HepG2 (cell line): ENCODE measurements around the gene PYGO2. TPM values are rescaled to one million over a fixed set of nuclear protein-coding genes. Genes with fewer than 3 reads are reported as not detected.

Experiments used
- FLYWCH1 ChIP-seq: sonication (generic); formaldehyde crosslinking; IDR thresholded peaks from 2 replicates; pipeline ENCODE4 v1.8.1; 2023; ENCODE audit warnings: mild to moderate bottlenecking, missing genetic modification reagents
- FOXC1 ChIP-seq: sonication (generic); formaldehyde crosslinking; IDR thresholded peaks from 2 replicates; pipeline ENCODE4 v1.8.0; 2022; ENCODE audit warnings: mild to moderate bottlenecking, missing genetic modification reagents, borderline replicate concordance
- GABPB1 ChIP-seq: IDR thresholded peaks from 2 replicates; pipeline ENCODE4 v1.6.1; 2016; ENCODE audit warnings: mild to moderate bottlenecking, missing genetic modification reagents, moderate library complexity, missing compliant biosample characterization
- IKZF1 ChIP-seq: fragments of 450-650 bp; IDR thresholded peaks from 2 replicates; pipeline ENCODE4 v1.7.1; 2016
- KDM3A ChIP-seq: IDR thresholded peaks from 2 replicates; pipeline ENCODE4 v1.6.1; 2018; ENCODE audit warnings: low read depth, missing compliant biosample characterization
- MED13 ChIP-seq: sonication (generic); formaldehyde crosslinking; IDR thresholded peaks from 2 replicates; pipeline ENCODE4 v1.5.0; 2020; ENCODE audit warnings: missing genetic modification reagents
- NPAS2 ChIP-seq: sonication (generic); formaldehyde crosslinking; IDR thresholded peaks from 2 replicates; pipeline ENCODE4 v1.8.0; 2022; ENCODE audit warnings: mild to moderate bottlenecking, missing genetic modification reagents, borderline replicate concordance
- PAWR ChIP-seq: sonication (generic); formaldehyde crosslinking; IDR thresholded peaks from 2 replicates; pipeline ENCODE4 v1.4.0; 2020; ENCODE audit warnings: missing genetic modification reagents, mild to moderate bottlenecking, borderline replicate concordance
- ZFP37 ChIP-seq: sonication (generic); formaldehyde crosslinking; IDR thresholded peaks from 2 replicates; pipeline ENCODE4 v1.4.0; 2020; ENCODE audit warnings: missing genetic modification reagents, borderline replicate concordance
- ZNF335 ChIP-seq: sonication (generic); formaldehyde crosslinking; IDR thresholded peaks from 2 replicates; pipeline ENCODE4 v1.4.0; 2020; ENCODE audit warnings: missing genetic modification reagents
- ZNF556 ChIP-seq: sonication (generic); formaldehyde crosslinking; IDR thresholded peaks from 2 replicates; pipeline ENCODE4 v1.4.0; 2020; ENCODE audit warnings: mild to moderate bottlenecking, missing genetic modification reagents, borderline replicate concordance
- ZNF558 ChIP-seq: sonication (generic); formaldehyde crosslinking; IDR thresholded peaks from 2 replicates; pipeline ENCODE4 v1.9.0; 2022; ENCODE audit warnings: mild to moderate bottlenecking, missing genetic modification reagents, borderline replicate concordance
- ZNF598 ChIP-seq: sonication (generic); formaldehyde crosslinking; IDR thresholded peaks from 2 replicates; pipeline ENCODE4 v1.5.1; 2020; ENCODE audit warnings: mild to moderate bottlenecking, missing genetic modification reagents, borderline replicate concordance
- ZNF761 ChIP-seq: sonication (generic); formaldehyde crosslinking; conservative IDR thresholded peaks from 2 replicates; pipeline ENCODE4 v1.4.0; 2020; ENCODE audit warnings: mild to moderate bottlenecking, missing genetic modification reagents
- polyA plus RNA-seq, 8 experiments: library from polyadenylated mRNA; depleted of rRNA in 3 of 8; stranded (reverse) in 7 of 8; unstranded in 1 of 8; fragments of >200 nt; fragmentation: Illumina TruSeq in 4 of 8; extraction: Trizol in 4 of 8; gene quantifications; 2 replicates each; pipeline versions ENCODE4 v1.2.1 to v1.2.3, GENCODE V29; 2011 to 2016; ENCODE audit warnings: low read depth in 4 of 8, missing spikeins in 1 of 8, mixed read lengths in 1 of 8; ENCODE audit not compliant: insufficient read depth in 1 of 8
- total RNA-seq, 5 experiments: library from RNA; depleted of rRNA; stranded (reverse); fragments of >200 nt; fragmentation: Illumina TruSeq; extraction: Trizol; gene quantifications; 2 replicates each; pipeline ENCODE4 v1.2.3, GENCODE V29; 2016; ENCODE audit warnings: low read depth in 1 of 5
- TF ChIP-seq, protein P1 (sequence below): fragments of 450-650 bp; IDR thresholded peaks from 2 replicates; pipeline ENCODE4 v1.6.1; 2016
- TF ChIP-seq, protein P2 (sequence below): sonication (generic); formaldehyde crosslinking; IDR thresholded peaks from 2 replicates; pipeline ENCODE4 v1.4.0; 2020; ENCODE audit warnings: missing genetic modification reagents
- TF ChIP-seq, protein P3 (sequence below): sonication (generic); formaldehyde crosslinking; IDR thresholded peaks from 2 replicates; pipeline ENCODE4 v1.4.0; 2020; ENCODE audit warnings: missing genetic modification reagents
- TF ChIP-seq, protein P4 (sequence below): IDR thresholded peaks from 2 replicates; pipeline ENCODE4 v1.6.1; 2012; ENCODE audit warnings: low read depth, low read length, improper control_type of control experiment
- TF ChIP-seq, protein P5 (sequence below): sonication (generic); formaldehyde crosslinking; IDR thresholded peaks from 2 replicates; pipeline ENCODE4 v1.4.0; 2020; ENCODE audit warnings: missing genetic modification reagents, low read depth, mild to moderate bottlenecking, borderline replicate concordance
- TF ChIP-seq, protein P6 (sequence below): sonication (generic); formaldehyde crosslinking; IDR thresholded peaks from 2 replicates; pipeline ENCODE4 v1.5.1; 2020; ENCODE audit warnings: missing genetic modification reagents, mild to moderate bottlenecking, borderline replicate concordance

Gene PYGO2
- total and polyA plus RNA-seq, 2 of the 13 experiments (the other 11 are each of a cell fraction or from before 2014, with no cell fraction given): 20.3 to 21.8 TPM

DNA sequence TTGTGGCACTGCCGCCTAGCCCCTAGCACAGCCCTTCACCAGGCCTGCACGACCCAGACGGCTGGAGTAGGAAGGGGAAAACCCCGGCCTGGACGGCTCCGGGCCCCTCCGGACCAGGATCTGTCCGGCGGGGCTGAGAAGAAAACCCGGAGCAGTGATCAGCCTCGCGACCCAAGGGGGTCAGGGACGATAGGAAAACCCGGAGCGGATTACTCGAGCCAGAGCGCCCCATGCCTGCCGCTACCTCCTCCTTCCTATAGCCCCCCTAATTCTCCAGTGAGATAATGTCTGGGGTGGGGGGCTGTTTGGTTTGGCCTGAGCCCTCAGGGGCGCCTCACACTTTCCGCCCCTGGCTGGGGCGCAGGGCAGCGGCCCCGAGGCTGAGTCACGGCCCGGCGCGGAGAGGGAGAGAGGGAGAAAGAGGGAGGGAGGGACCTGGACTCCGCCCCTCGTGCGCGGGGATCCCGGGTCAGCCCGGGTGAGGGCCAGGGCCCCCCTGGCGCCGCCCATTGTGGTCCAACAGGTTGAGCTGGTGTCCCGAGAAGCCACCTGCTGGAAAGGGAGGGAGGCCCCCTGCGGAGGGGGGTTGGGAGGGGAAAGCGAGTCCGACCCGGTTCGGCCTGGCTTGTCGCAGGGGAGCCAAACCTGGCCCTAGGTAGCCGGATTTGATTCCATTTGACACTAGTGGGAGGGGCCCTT, 39.3 kb upstream of the PYGO2 start (continued):
- TF ChIP-seq, protein P1, sequence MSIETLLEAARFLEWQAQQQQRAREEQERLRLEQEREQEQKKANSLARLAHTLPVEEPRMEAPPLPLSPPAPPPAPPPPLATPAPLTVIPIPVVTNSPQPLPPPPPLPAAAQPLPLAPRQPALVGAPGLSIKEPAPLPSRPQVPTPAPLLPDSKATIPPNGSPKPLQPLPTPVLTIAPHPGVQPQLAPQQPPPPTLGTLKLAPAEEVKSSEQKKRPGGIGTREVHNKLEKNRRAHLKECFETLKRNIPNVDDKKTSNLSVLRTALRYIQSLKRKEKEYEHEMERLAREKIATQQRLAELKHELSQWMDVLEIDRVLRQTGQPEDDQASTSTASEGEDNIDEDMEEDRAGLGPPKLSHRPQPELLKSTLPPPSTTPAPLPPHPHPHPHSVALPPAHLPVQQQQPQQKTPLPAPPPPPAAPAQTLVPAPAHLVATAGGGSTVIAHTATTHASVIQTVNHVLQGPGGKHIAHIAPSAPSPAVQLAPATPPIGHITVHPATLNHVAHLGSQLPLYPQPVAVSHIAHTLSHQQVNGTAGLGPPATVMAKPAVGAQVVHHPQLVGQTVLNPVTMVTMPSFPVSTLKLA: peak; percentile 45
- TF ChIP-seq, protein P2, sequence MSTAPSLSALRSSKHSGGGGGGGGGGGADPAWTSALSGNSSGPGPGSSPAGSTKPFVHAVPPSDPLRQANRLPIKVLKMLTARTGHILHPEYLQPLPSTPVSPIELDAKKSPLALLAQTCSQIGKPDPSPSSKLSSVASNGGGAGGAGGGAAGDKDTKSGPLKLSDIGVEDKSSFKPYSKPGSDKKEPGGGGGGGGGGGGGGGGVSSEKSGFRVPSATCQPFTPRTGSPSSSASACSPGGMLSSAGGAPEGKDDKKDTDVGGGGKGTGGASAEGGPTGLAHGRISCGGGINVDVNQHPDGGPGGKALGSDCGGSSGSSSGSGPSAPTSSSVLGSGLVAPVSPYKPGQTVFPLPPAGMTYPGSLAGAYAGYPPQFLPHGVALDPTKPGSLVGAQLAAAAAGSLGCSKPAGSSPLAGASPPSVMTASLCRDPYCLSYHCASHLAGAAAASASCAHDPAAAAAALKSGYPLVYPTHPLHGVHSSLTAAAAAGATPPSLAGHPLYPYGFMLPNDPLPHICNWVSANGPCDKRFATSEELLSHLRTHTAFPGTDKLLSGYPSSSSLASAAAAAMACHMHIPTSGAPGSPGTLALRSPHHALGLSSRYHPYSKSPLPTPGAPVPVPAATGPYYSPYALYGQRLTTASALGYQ (CRISPR knock-in tag): peak; percentile 49; the same call in 1 of the 2 replicates
- 0 out of 2 replicates have a peak, but pooled peaks have one; percentile 68 for TF ChIP-seq ZNF558 (CRISPR knock-in tag)
- no peak for TF ChIP-seq PAWR (CRISPR knock-in tag)
- TF ChIP-seq, protein P3, sequence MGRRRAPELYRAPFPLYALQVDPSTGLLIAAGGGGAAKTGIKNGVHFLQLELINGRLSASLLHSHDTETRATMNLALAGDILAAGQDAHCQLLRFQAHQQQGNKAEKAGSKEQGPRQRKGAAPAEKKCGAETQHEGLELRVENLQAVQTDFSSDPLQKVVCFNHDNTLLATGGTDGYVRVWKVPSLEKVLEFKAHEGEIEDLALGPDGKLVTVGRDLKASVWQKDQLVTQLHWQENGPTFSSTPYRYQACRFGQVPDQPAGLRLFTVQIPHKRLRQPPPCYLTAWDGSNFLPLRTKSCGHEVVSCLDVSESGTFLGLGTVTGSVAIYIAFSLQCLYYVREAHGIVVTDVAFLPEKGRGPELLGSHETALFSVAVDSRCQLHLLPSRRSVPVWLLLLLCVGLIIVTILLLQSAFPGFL: no peak
- TF ChIP-seq NPAS2: no peak
- TF ChIP-seq ZNF761 (CRISPR knock-in tag): no peak
- peak; percentile 70; the same call in 1 of the 2 replicates for TF ChIP-seq KDM3A (CRISPR knock-in tag)
- peak; percentile 16; the same call in 1 of the 2 replicates for TF ChIP-seq MED13 (CRISPR knock-in tag)
- no peak; the same call in 1 of the 2 replicates for TF ChIP-seq ZNF598 (CRISPR knock-in tag)
- TF ChIP-seq FOXC1 (CRISPR knock-in tag): 0 out of 2 replicates have a peak, but pooled peaks have one; percentile 42
- no peak for TF ChIP-seq FLYWCH1 (CRISPR knock-in tag)
- TF ChIP-seq, protein P4, sequence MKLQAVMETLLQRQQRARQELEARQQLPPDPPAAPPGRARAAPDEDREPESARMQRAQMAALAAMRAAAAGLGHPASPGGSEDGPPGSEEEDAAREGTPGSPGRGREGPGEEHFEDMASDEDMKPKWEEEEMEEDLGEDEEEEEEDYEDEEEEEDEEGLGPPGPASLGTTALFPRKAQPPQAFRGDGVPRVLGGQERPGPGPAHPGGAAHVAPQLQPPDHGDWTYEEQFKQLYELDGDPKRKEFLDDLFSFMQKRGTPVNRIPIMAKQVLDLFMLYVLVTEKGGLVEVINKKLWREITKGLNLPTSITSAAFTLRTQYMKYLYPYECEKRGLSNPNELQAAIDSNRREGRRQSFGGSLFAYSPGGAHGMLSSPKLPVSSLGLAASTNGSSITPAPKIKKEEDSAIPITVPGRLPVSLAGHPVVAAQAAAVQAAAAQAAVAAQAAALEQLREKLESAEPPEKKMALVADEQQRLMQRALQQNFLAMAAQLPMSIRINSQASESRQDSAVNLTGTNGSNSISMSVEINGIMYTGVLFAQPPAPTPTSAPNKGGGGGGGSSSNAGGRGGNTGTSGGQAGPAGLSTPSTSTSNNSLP: peak; percentile 83
- TF ChIP-seq, protein P5, sequence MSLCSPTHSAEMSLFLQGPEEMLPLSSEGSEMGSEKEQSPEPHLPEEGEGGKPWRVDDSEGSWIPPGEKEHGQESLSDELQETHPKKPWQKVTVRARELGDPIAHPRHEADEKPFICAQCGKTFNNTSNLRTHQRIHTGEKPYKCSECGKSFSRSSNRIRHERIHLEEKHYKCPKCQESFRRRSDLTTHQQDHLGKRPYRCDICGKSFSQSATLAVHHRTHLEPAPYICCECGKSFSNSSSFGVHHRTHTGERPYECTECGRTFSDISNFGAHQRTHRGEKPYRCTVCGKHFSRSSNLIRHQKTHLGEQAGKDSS: peak; percentile 82
- TF ChIP-seq ZNF556 (CRISPR knock-in tag): peak; percentile 76; the same call in 1 of the 2 replicates
- TF ChIP-seq ZNF335 (CRISPR knock-in tag): no peak
- TF ChIP-seq, protein P6, sequence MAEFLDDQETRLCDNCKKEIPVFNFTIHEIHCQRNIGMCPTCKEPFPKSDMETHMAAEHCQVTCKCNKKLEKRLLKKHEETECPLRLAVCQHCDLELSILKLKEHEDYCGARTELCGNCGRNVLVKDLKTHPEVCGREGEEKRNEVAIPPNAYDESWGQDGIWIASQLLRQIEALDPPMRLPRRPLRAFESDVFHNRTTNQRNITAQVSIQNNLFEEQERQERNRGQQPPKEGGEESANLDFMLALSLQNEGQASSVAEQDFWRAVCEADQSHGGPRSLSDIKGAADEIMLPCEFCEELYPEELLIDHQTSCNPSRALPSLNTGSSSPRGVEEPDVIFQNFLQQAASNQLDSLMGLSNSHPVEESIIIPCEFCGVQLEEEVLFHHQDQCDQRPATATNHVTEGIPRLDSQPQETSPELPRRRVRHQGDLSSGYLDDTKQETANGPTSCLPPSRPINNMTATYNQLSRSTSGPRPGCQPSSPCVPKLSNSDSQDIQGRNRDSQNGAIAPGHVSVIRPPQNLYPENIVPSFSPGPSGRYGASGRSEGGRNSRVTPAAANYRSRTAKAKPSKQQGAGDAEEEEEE: no peak
- TF ChIP-seq GABPB1: peak; percentile 83
- TF ChIP-seq IKZF1: no peak
- TF ChIP-seq ZFP37 (CRISPR knock-in tag): no peak
